ENCODE measurements around the gene PET100.
A peak's percentile ranks its signal among the peaks of the same experiment; 100 is the strongest.

PET100 gene

GRCh38 chr19:7607212-7607873 is 22.2 kb upstream of the PET100 start:
- Mint-ChIP-seq H3K27ac (no peak overlapping the region), H3K9me3 (no peaks in the 10 kb centered on the region), H3K36me3 (no peaks in the 10 kb centered on the region), H3K27me3 (peaks cover 4% of the 10 kb centered on the region), H3K4me1 (no peaks in the 10 kb centered on the region), H3K4me3 (no peak overlapping the region)

- H3K36me3 Mint-ChIP-seq = no peaks in the 10 kb centered on the region
- no peak overlapping the region for H3K27ac Mint-ChIP-seq
- H3K4me3 Mint-ChIP-seq = no peak overlapping the region
- H3K9me3 Mint-ChIP-seq = no peaks in the 10 kb centered on the region
- H3K27me3 Mint-ChIP-seq = peaks cover 4% of the 10 kb centered on the region
- H3K4me1 Mint-ChIP-seq = no peaks in the 10 kb centered on the region
Observed at GRCh38 chr19:7607874-7608560, 21.6 kb upstream of the PET100 start.

- Mint-ChIP-seq H3K9me3 (no peaks in the 10 kb centered on the region), H3K27me3 (no peaks in the 10 kb centered on the region), H3K4me1 (no peaks in the 10 kb centered on the region), H3K27ac (no peak overlapping the region), H3K4me3 (no peak overlapping the region), H3K36me3 (no peaks in the 10 kb centered on the region)
Observed at GRCh38 chr19:7610491-7611240, 18.9 kb upstream of the PET100 start.

- Mint-ChIP-seq H3K27ac (no peak overlapping the region), H3K9me3 (no peaks in the 10 kb centered on the region), H3K4me1 (no peaks in the 10 kb centered on the region), H3K36me3 (no peaks in the 10 kb centered on the region), H3K4me3 (no peak overlapping the region), H3K27me3 (no peaks in the 10 kb centered on the region)
Observed at GRCh38 chr19:7611541-7612279, 17.9 kb upstream of the PET100 start.

- Mint-ChIP-seq H3K4me3 (no peak overlapping the region), H3K4me1 (no peaks in the 10 kb centered on the region), H3K27me3 (no peaks in the 10 kb centered on the region), H3K27ac (no peak overlapping the region), H3K36me3 (no peaks in the 10 kb centered on the region), H3K9me3 (no peaks in the 10 kb centered on the region)
Observed at GRCh38 chr19:7612282-7613274, 17.0 kb upstream of the PET100 start.

- H3K36me3 Mint-ChIP-seq = peaks cover 9% of the 10 kb centered on the region
- no peaks in the 10 kb centered on the region for H3K9me3 Mint-ChIP-seq
- no peak overlapping the region for H3K4me3 Mint-ChIP-seq
- no peaks in the 10 kb centered on the region for H3K27me3 Mint-ChIP-seq
- no peak overlapping the region for H3K27ac Mint-ChIP-seq
- no peaks in the 10 kb centered on the region for H3K4me1 Mint-ChIP-seq
Observed at GRCh38 chr19:7614859-7615741, 14.5 kb upstream of the PET100 start.

- no peak overlapping the region for H3K4me3 Mint-ChIP-seq
- no peaks in the 10 kb centered on the region for H3K27me3 Mint-ChIP-seq
- no peaks in the 10 kb centered on the region for H3K4me1 Mint-ChIP-seq
- H3K36me3 Mint-ChIP-seq = peaks cover 9% of the 10 kb centered on the region
- no peak overlapping the region for H3K27ac Mint-ChIP-seq
- no peaks in the 10 kb centered on the region for H3K9me3 Mint-ChIP-seq
Observed at GRCh38 chr19:7617172-7617571, 12.4 kb upstream of the PET100 start.

- H3K4me1 Mint-ChIP-seq = no peaks in the 10 kb centered on the region
- no peak overlapping the region for H3K4me3 Mint-ChIP-seq
- H3K9me3 Mint-ChIP-seq = no peaks in the 10 kb centered on the region
- no peaks in the 10 kb centered on the region for H3K27me3 Mint-ChIP-seq
- H3K36me3 Mint-ChIP-seq = peaks cover 9% of the 10 kb centered on the region
- no peak overlapping the region for H3K27ac Mint-ChIP-seq
Observed at GRCh38 chr19:7617735-7618134, 11.9 kb upstream of the PET100 start.

- no peaks in the 10 kb centered on the region for H3K9me3 Mint-ChIP-seq
- no peak overlapping the region for H3K4me3 Mint-ChIP-seq
- no peaks in the 10 kb centered on the region for H3K27me3 Mint-ChIP-seq
- H3K36me3 Mint-ChIP-seq = peaks cover 14% of the 10 kb centered on the region
- peaks cover 4% of the 10 kb centered on the region for H3K4me1 Mint-ChIP-seq
- peak overlapping the region; percentile 43 for H3K27ac Mint-ChIP-seq
Observed at GRCh38 chr19:7618348-7618747, 11.2 kb upstream of the PET100 start.

- H3K4me3 Mint-ChIP-seq = no peak overlapping the region
- peaks cover 14% of the 10 kb centered on the region for H3K36me3 Mint-ChIP-seq
- peaks cover 4% of the 10 kb centered on the region for H3K4me1 Mint-ChIP-seq
- H3K27ac Mint-ChIP-seq = peak overlapping the region; percentile 43
- H3K9me3 Mint-ChIP-seq = no peaks in the 10 kb centered on the region
- no peaks in the 10 kb centered on the region for H3K27me3 Mint-ChIP-seq
Observed at GRCh38 chr19:7618771-7619510, 10.7 kb upstream of the PET100 start.

GRCh38 chr19:7619671-7620441 is 9.7 kb upstream of the PET100 start:
- Mint-ChIP-seq H3K27ac (no peak overlapping the region), H3K4me1 (peaks cover 4% of the 10 kb centered on the region), H3K27me3 (no peaks in the 10 kb centered on the region), H3K36me3 (peaks cover 14% of the 10 kb centered on the region), H3K4me3 (no peak overlapping the region), H3K9me3 (no peaks in the 10 kb centered on the region)

- Mint-ChIP-seq H3K4me1 (peaks cover 4% of the 10 kb centered on the region), H3K9me3 (no peaks in the 10 kb centered on the region), H3K27me3 (no peaks in the 10 kb centered on the region), H3K27ac (no peak overlapping the region), H3K36me3 (peaks cover 14% of the 10 kb centered on the region), H3K4me3 (no peak overlapping the region)
Observed at GRCh38 chr19:7620442-7621412, 8.9 kb upstream of the PET100 start.
